DND-41 (cell line): ENCODE results near the gene TCF7L1.

Experiments
- CTCF ChIP-seq: IDR thresholded peaks from 2 replicates; pipeline ENCODE4 v1.5.1; 2012; ENCODE audit warnings: borderline replicate concordance, low read length, moderate library complexity, mild to moderate bottlenecking; ENCODE audit not compliant: poor library complexity, severe bottlenecking; ENCODE audit errors: extremely low read depth
- EZH2 ChIP-seq: IDR thresholded peaks from 3 replicates; pipeline ENCODE4 v1.6.1; 2012; ENCODE audit warnings: borderline replicate concordance, low read depth, mild to moderate bottlenecking, moderate library complexity, low read length, inconsistent platforms; ENCODE audit not compliant: severe bottlenecking

DNA sequence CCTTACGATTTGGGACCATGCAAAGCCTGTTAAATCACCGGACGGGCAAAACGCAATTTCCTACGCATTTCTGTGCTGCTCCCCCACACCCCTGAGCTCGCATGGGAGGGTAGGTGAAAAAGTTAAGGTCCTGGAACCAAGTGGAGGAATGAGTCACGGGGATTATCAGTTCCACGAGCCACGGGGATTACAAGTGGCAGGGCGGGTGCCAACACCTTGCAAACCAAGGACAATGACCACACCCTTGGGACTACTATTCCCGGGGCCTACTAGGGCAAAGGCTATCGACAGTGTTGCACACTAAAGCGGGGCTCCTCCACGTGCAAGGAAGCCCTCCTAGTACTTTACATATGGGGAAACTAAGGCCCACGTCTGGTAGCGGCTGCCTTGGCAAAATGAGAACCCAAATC lies 220.7 kb downstream of the TCF7L1 start:
- TF ChIP-seq CTCF (no peak), EZH2 (no peak)
